ENCODE measurements around the gene TRPM7.

DNA sequence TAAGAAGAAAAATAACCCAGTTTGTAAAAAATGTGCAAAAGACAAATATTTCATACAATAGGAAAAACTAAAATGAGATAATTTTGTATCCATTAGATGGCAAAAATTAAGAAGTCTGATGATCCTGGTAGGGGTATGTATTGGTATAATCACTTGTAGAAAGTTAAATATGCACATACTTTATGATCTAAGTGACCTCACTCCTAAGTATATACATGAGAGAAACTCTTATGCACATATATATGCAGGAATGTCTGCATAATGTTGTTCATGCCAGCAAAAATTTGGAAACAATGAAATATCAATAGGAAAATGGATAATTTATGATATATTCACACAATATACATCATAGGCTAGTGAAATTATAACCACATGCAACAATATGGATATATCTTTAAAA lies 173.6 kb downstream of the TRPM7 start:
- no peak for TF ChIP-seq POLR2A (IDR thresholded peaks at IDR 0.05; ENCODE audit: extremely low read depth, insufficient read length)
- TF ChIP-seq CTCF (IDR thresholded peaks at IDR 0.05; ENCODE audit: low read depth, low read length) = no peak
- TF ChIP-seq MYC (IDR thresholded peaks at IDR 0.05; ENCODE audit: low read depth, low read length) = no peak
